ENCODE measurements around the gene RASAL1.
A peak's percentile ranks its signal among the peaks of the same experiment; 100 is the strongest.

The RASAL1 gene

DNA sequence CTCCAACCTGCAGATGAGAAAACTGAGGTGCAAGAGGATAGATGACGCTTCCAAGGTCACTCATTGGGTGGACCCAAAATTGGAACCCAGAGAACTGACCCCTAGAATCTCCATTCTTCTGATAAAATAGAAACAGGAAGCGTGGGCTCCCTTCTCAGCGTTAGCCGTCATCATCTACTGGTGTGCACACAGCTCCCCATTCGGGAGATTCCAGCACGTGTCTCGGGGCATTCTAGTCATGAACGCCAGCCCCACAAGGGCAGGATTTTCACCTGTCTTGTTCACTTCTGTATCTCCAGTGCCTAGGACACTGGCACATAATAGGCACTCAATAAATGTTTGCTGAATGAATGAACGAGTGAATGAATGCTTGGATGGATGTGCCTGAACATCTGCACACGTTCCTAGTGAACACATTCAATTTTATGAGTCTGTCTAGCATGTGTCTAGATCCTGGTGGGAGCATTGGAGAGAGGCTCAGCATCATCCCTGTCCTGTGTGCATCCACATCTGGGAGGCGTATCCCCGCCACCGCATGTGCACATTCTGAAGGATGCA is 30.5 kb downstream of the RASAL1 start:
- Mint-ChIP-seq H3K36me3 (peaks cover 29% of the 10 kb centered on the region), H3K4me3 (no peak overlapping the region), H3K27me3 (no peaks in the 10 kb centered on the region), H3K4me1 (peaks cover 16% of the 10 kb centered on the region), H3K27ac (no peak overlapping the region), H3K9me3 (no peaks in the 10 kb centered on the region)
- ATAC-seq: no peak

DNA sequence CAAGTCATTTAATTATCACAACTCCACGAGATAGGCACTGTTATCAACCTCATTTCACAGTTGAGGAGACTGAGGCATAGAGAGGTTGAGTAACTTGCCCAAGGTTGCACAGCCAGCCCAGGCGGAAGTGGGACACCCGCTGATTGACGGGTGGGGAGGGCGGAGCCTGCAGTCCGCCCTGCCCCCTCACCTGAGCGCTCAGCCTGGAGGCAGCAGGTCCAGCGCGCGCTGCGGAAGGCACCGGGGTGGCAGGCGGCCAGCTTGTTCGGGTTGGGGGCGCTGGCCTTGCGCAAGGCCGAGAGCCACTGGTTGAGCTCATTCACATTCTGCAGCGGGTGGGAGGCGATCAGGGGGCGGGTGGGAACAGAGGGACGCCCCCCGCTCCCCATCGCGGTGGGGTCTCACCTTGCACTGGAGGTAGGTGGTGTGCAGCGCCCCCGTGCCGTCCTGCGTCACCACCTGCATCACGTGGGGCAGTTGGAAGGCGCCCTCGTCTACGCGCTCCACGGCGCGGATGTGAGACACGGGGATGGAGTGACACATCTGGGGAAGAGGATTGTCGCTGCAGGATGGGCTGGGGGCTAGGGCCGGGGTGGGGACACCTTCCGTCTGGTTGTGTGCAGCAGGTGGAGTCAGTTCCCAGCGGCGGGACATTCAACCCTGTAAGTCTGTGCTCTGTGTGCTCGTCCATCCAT is 31.7 kb downstream of the RASAL1 start:
- Mint-ChIP-seq H3K4me3 (peak overlapping the region; percentile 65), H3K9me3 (no peaks in the 10 kb centered on the region), H3K27me3 (no peaks in the 10 kb centered on the region), H3K36me3 (peaks cover 39% of the 10 kb centered on the region), H3K4me1 (peaks cover 16% of the 10 kb centered on the region), H3K27ac (peak overlapping the region; percentile 50)
- ATAC-seq: peak; percentile 77

DNA sequence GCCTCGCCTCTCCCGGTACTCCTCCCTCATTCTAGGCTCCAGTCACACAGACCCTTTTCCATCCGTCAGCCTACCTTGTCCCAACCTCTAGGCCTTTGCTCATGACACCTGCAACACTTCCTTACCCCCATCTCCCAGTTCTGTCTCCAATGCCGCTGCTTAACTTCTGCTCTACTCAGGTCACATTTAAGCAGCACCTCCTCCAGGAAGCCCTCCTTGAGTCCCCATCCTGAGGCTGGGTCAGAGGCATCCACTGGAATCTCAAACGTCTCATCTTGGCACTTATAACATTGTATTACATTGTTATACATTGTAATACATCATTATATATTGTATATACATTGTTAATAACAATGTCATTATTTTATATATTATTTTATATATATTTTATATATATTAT is 32.8 kb downstream of the RASAL1 start:
- no peak overlapping the region for H3K27ac Mint-ChIP-seq
- no peak overlapping the region for H3K4me3 Mint-ChIP-seq
- H3K4me1 Mint-ChIP-seq: peaks cover 26% of the 10 kb centered on the region
- no peak for ATAC-seq
- H3K36me3 Mint-ChIP-seq: peaks cover 37% of the 10 kb centered on the region
- H3K27me3 Mint-ChIP-seq: no peaks in the 10 kb centered on the region
- no peaks in the 10 kb centered on the region for H3K9me3 Mint-ChIP-seq

DNA sequence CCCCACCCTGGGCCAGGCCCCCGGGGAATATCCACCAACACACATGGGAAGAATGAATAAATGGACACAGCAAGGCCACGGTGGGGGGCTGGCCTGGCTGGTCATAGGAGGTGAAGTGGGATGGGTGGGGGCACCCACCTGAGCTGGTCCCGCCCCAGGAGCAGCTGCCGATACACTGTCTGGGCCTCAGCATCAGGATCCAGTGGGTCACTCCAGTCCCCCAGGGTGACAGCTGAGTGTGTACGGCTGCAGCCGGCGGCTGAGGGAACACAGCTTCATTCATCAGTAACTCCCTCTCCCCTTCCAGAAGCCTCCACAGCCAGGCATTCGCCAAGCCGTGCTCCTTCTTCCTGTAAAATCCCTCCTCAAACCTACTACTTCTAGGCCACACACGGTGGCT is 33.8 kb downstream of the RASAL1 start:
- ATAC-seq: no peak
- no peak overlapping the region for H3K27ac Mint-ChIP-seq
- H3K9me3 Mint-ChIP-seq: no peaks in the 10 kb centered on the region
- H3K36me3 Mint-ChIP-seq: peaks cover 28% of the 10 kb centered on the region
- H3K4me3 Mint-ChIP-seq: no peak overlapping the region
- no peaks in the 10 kb centered on the region for H3K27me3 Mint-ChIP-seq
- peaks cover 26% of the 10 kb centered on the region for H3K4me1 Mint-ChIP-seq

DNA sequence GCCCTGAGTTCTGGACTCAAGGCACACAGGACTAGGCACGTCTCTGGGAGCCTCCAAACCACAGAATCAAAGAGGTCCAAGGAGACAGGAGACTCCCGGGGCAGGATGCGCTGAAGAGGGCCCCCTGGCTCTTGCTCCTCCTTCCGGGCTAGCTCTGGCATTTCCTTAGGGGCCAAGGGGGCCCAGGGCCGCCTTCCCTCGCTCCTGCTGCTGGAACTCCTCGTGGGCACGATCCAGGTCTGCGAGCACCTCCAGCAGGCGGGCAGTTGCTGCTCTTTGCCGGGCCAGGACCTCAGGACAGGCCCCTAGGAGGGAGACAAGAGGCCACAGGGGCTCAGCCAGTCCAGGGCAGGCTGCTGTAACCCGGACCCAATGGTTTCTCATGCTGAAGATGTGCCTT is 35.8 kb downstream of the RASAL1 start:
- H3K27me3 Mint-ChIP-seq: no peaks in the 10 kb centered on the region
- peak overlapping the region; percentile 46 for H3K4me3 Mint-ChIP-seq
- no peaks in the 10 kb centered on the region for H3K9me3 Mint-ChIP-seq
- no peak for ATAC-seq
- peaks cover 20% of the 10 kb centered on the region for H3K4me1 Mint-ChIP-seq
- peaks cover 18% of the 10 kb centered on the region for H3K36me3 Mint-ChIP-seq
- H3K27ac Mint-ChIP-seq: peak overlapping the region; percentile 54

DNA sequence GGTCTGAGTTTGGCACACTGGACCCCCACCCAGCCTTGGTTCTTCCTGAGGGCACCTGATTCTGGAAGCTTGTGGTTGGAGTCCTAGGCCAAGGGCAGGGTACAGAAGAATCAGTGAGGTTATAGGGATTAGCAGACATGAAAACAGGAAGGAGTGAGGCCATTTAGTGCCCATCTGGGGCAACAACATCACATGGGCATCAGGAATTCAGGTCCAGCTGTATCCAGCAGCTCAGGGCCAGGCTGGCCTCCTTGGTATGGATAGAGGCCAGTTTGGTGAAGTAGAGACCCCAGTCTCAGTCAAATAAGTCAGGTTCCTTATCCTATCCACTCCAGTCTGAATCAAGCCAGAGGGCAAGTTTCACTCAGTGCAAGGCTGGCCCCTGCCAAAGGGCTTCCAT is 36.2 kb downstream of the RASAL1 start:
- peaks cover 17% of the 10 kb centered on the region for H3K4me1 Mint-ChIP-seq
- H3K4me3 Mint-ChIP-seq: no peak overlapping the region
- no peak for ATAC-seq
- H3K27me3 Mint-ChIP-seq: no peaks in the 10 kb centered on the region
- H3K27ac Mint-ChIP-seq: peak overlapping the region; percentile 54
- H3K9me3 Mint-ChIP-seq: no peaks in the 10 kb centered on the region
- H3K36me3 Mint-ChIP-seq: peaks cover 17% of the 10 kb centered on the region

DNA sequence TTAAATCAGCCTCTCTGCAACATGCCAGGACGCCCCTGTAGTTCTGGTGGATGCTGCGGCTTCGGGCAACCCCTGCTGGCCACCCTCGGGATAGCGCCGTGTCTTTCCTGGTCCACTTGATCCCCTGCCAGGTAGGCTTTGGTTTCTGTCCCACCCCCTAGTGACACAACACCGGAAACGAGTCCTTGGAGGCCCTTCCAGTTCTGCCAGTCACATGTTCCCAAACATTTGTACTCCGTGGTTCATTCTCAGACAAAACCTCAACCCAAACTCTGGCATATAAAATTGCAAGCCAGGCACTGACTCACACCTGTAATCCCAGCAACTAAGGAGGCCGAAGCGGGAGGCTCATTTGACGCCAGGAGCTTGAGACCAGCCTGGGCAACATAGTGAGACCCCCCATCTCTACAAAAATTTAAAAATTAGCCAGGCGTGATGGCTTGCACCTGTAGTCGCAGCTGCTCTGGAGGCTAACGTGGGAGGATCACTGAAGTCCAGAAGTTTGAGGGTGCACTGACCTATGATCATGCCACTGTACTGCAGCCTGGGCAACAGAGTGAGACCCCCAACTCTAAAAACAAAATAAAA is 37.0 kb downstream of the RASAL1 start:
- peak overlapping the region; percentile 43 for H3K4me3 Mint-ChIP-seq
- peak; percentile 61 for ATAC-seq
- peaks cover 17% of the 10 kb centered on the region for H3K36me3 Mint-ChIP-seq
- no peaks in the 10 kb centered on the region for H3K9me3 Mint-ChIP-seq
- H3K27ac Mint-ChIP-seq: peak overlapping the region; percentile 20
- no peaks in the 10 kb centered on the region for H3K27me3 Mint-ChIP-seq
- peaks cover 10% of the 10 kb centered on the region for H3K4me1 Mint-ChIP-seq

DNA sequence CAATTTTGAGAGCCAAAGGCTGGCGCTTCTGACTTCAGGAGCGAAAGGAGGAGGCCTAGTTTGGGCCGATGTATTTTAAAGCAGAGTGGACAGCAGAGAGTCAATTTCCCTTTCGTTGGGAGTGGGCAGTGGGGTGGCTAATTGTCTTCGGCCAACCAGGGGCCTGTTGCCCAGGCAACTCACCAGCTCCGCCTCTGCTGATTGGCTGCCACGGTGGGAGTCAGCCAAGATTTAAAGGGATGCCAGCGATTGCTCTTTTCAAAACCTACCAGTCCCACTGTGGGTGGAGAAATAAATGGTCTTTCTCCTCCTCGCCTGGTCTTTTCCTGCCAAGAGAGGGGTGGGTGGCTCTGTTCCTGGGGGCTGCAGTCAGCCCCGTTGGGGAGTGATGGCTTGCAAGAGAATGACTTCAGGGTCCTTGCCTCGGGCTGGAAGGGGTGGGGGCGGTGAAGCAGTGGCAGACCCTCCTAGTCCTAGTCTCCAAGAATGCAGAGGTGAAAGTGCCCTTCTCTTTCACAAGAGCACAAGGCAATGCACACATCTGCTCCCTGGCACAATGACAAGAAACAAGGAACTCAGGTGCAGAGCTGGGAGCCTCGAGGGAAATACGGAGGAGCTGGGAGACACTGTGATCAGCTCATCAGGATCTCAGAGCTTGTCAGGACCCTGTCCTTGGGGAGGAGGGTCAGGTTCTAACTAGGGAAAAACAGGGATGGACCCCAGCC is 37.7 kb downstream of the RASAL1 start:
- no peaks in the 10 kb centered on the region for H3K9me3 Mint-ChIP-seq
- H3K4me3 Mint-ChIP-seq: no peak overlapping the region
- peaks cover 12% of the 10 kb centered on the region for H3K4me1 Mint-ChIP-seq
- H3K27ac Mint-ChIP-seq: peak overlapping the region; percentile 20
- no peaks in the 10 kb centered on the region for H3K27me3 Mint-ChIP-seq
- ATAC-seq: peak; percentile 3
- peaks cover 17% of the 10 kb centered on the region for H3K36me3 Mint-ChIP-seq

DNA sequence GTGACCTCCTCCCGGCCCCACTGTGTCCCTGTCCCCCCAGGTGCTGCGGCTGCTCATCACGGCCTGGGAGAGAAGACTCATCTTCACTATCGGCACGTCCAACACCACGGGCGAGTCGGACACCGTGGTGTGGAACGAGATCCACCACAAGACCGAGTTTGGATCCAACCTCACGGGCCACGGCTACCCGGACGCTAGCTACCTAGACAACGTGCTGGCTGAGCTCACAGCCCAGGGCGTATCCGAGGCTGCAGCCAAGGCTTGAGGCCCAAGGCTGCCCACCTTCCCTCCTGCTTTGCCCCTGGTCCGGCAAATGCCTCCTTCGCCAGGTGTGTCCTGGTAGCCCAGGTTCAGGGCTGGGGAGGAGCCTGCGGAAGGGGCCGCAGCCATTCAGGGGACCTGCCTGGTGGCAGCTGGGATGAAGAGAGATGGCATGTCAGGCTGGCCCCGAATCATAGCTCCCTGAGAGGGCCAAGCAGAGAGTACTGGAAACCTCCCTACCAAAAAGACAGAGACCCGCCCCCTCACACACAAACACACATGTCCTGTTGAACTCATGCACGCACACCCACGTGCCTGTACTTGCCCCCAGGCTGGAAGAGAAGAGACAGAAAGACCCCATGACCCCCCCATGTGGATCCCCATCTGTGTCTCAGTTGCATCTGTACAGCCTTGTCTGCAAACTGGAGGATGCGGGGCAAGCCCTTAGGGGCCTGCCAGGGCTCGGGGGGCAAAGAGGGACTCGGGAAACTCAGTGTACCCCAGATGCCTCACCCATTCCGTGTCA is 38.7 kb downstream of the RASAL1 start:
- Mint-ChIP-seq H3K9me3 (no peaks in the 10 kb centered on the region), H3K27ac (no peak overlapping the region), H3K36me3 (peaks cover 17% of the 10 kb centered on the region), H3K4me1 (peaks cover 23% of the 10 kb centered on the region), H3K27me3 (no peaks in the 10 kb centered on the region), H3K4me3 (no peak overlapping the region)
- ATAC-seq: no peak

DNA sequence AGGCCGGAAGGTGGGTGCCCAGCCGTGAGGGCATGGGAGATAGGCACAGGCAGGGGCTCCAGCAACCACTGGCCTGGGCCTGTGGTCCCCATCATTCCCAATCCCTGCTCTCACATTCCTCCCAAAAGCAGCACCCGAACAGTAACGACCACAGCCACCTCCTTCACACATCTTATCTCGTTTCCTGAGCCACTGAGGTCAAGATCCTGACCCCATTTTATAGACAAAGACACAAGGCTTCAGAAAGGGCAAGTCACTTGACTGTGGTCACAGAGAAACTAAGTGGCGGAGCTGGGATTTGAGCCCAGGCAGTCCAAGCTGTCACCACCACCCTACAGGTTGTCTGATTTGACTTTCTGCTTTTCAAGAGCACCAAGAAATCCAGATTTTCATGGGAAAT is 40.2 kb downstream of the RASAL1 start:
- peaks cover 37% of the 10 kb centered on the region for H3K4me1 Mint-ChIP-seq

DNA sequence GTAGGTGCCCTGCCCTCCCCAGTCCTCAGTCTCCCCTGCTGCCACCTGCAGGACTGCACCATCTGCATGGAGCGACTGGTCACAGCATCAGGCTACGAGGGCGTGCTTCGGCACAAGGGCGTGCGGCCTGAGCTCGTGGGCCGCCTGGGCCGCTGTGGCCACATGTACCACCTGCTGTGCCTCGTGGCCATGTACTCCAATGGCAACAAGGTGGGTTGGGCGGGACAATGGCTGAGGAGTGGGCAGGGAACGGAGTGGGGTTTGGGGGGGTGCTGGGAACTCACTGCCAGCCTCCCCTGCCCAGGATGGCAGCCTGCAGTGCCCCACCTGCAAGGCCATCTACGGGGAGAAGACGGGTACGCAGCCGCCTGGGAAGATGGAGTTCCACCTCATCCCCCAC is 40.8 kb downstream of the RASAL1 start:
- H3K4me1 Mint-ChIP-seq: peaks cover 44% of the 10 kb centered on the region
- H3K27me3 Mint-ChIP-seq: no peaks in the 10 kb centered on the region
- no peak overlapping the region for H3K4me3 Mint-ChIP-seq
- ATAC-seq: no peak
- no peaks in the 10 kb centered on the region for H3K9me3 Mint-ChIP-seq
- peaks cover 15% of the 10 kb centered on the region for H3K36me3 Mint-ChIP-seq
- H3K27ac Mint-ChIP-seq: no peak overlapping the region

More for the DNA sequence above, 40.2 kb downstream of the RASAL1 start:
- Mint-ChIP-seq H3K9me3 (no peaks in the 10 kb centered on the region), H3K27me3 (no peaks in the 10 kb centered on the region), H3K27ac (no peak overlapping the region), H3K4me3 (no peak overlapping the region), H3K36me3 (peaks cover 17% of the 10 kb centered on the region)
- ATAC-seq: no peak

DNA sequence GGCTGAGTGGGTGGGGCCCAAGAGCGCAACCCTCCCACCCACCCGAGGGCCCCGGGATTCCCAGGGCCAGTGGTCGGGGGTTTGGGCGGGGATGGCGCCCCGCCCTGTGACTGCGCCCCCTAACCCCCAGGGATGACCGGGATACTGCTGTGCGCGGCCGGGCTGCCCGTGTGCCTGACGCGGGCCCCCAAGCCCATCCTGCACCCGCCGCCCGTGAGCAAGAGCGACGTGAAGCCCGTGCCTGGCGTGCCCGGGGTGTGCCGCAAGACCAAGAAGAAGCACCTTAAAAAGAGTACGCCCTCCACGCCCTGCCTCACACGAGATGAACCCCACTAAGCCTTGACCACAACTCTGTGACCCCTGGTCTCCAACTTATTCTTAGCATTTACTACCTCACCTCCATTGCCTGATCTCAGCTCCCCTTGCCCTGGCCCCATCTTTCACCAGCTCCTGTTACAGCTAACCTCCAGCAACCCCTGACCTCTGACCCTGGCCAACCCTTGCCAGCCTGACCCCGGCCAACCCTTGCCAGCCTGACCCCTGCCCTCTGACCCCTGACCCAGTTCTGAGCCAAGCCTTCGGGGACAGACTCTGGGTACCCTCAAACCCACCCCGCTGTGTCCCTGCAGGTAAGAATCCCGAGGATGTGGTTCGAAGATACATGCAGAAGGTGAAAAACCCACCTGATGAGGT is 42.0 kb downstream of the RASAL1 start:
- Mint-ChIP-seq H3K36me3 (peaks cover 7% of the 10 kb centered on the region), H3K4me3 (no peak overlapping the region), H3K27ac (peak overlapping the region; percentile 41), H3K9me3 (no peaks in the 10 kb centered on the region), H3K4me1 (peaks cover 53% of the 10 kb centered on the region), H3K27me3 (no peaks in the 10 kb centered on the region)
- ATAC-seq: peak; percentile 6

DNA sequence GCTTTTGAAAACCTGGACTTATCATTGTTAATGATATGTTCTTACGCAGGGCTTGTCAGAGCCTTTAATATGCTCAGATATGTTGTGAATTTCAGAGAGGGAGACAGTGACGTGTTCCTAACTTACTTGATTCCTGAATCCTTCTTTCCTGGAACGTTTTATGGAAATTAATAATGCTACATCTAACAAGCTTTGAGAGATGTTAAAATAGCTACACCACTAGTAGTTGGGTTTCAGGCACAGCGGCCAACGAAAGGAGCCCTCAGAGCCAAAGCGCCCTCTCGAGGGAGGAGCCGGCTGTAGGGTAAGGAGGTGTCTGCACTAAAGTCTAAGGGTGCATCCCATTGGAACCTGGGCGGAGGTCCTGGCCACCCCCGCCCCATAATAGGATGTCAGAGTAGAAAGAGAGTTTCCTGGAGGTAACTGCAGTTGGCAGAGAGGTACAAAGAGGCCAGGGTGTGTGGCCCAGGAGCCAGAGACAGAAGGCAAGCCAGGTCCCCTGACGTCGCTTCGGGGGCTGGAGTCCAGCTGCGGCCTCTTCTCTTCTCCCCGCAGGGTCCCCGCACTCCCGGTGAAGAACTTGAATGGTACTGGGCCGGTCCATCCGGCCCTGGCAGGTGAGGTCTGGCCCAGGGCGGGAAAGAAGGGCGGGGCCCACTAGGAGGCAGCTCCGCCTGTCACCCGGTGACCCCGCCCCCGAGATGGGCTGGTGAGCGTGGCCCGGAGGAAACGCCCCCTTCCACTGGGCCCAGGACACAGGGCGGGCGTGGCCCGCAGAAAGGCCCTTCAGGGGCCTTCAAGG is 42.8 kb downstream of the RASAL1 start:
- H3K27ac Mint-ChIP-seq: peak overlapping the region; percentile 41
- H3K27me3 Mint-ChIP-seq: no peaks in the 10 kb centered on the region
- peak; percentile 49 for ATAC-seq
- H3K4me3 Mint-ChIP-seq: peak overlapping the region; percentile 75
- H3K4me1 Mint-ChIP-seq: peaks cover 53% of the 10 kb centered on the region
- peaks cover 7% of the 10 kb centered on the region for H3K36me3 Mint-ChIP-seq
- no peaks in the 10 kb centered on the region for H3K9me3 Mint-ChIP-seq

DNA sequence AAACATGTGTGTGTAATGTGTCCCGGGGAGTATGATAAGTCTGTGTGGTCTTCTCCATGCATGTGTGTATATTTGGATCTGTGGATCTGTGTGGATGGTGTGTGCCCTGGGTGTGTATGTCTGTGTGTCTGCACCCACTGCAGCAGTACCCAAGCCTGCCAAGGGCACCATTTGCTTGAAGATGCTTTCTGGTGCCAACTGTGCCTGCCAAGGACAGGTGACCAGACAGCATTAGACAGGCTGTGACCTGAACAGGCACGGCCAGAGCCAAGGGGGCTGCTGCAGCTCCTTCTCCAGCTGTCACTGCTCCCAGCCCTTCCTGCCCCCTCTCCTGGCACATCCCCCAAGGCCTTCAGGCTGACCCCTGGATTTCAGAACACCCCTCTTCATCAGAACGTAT is 44.1 kb downstream of the RASAL1 start:
- Mint-ChIP-seq H3K27ac (peak overlapping the region; percentile 65), H3K27me3 (no peaks in the 10 kb centered on the region), H3K4me3 (no peak overlapping the region), H3K36me3 (peaks cover 14% of the 10 kb centered on the region), H3K9me3 (no peaks in the 10 kb centered on the region), H3K4me1 (peaks cover 66% of the 10 kb centered on the region)
- no peak for ATAC-seq
